ENCODE data around the gene LCE1B.

GRCh38 chr1:152811671-152812070 lies at the start of gene LCE1B:
- TF ChIP-seq CTCF (IDR thresholded peaks at IDR 0.05), result no peak
- no peak for TF ChIP-seq POLR2A (IDR thresholded peaks at IDR 0.05)
- TF ChIP-seq POLR2AphosphoS5 (IDR thresholded peaks at IDR 0.05), result no peak

Data from breast epithelium (tissue), 3 donors.